ENCODE measurements around the gene AJM1.
"Not testable (repeated sequence)": the region's sequence is repeated elsewhere in the genome, so short reads cannot be mapped to it uniquely, and the experiment has no call there.

AJM1 gene

GRCh38 chr9:136837146-136837855 lies 5.0 kb upstream of the AJM1 start:
- H3K27me3 ChIP-seq (ENCODE audit: control insufficient read depth in 3 of 3, insufficient read depth in 3 of 3, low read depth in 1 of 3, low read length in 3 of 3): no peaks in the 10 kb centered on the region
- H4K8ac ChIP-seq (ENCODE audit: low read depth, low read length): no peak overlapping the region
- no peak overlapping the region for H2BK15ac ChIP-seq (ENCODE audit: low read length)
- no peak for DNase-seq (ENCODE audit: low spot score)
- H3K9ac ChIP-seq (ENCODE audit: low read depth, low read length, poor library complexity): no peak overlapping the region
- no CpG with 5 or more reads among the region's 27 CpGs for WGBS, 2 donors (ENCODE audit: extremely low coverage in 2 of 2, insufficient read length in 2 of 2, insufficient replicate concordance in 1 of 2)
- H4K91ac ChIP-seq (ENCODE audit: low read depth, low read length, poor library complexity): no peak overlapping the region
- H2BK12ac ChIP-seq (ENCODE audit: low read length): no peak overlapping the region
- H3K18ac ChIP-seq (ENCODE audit: low read length): peak overlapping the region; percentile 48
- no peak overlapping the region for H3K27ac ChIP-seq (replicated peaks; ENCODE audit: low read length)
- peak overlapping the region; percentile 80 for H3K23ac ChIP-seq (ENCODE audit: low read depth, low read length, poor library complexity)
- H3K79me1 ChIP-seq (ENCODE audit: low read depth, low read length): peaks cover 10% of the 10 kb centered on the region
- H3K4me2 ChIP-seq (ENCODE audit: insufficient read depth, low read length, poor library complexity, severe bottlenecking): no peak overlapping the region
- no peak overlapping the region for H3K4me3 ChIP-seq (ENCODE audit: low read length in 2 of 2)
- no peak overlapping the region for H3K14ac ChIP-seq (ENCODE audit: low read length)
- no peak overlapping the region for H2AFZ ChIP-seq (ENCODE audit: low read length)
- H3K4ac ChIP-seq (ENCODE audit: low read length): no peak overlapping the region
- no peaks in the 10 kb centered on the region for H3K9me3 ChIP-seq (replicated peaks in 1 of 2; ENCODE audit: control insufficient read depth in 2 of 2, insufficient read depth in 1 of 2, low read depth in 1 of 2, low read length in 2 of 2)
- H2BK5ac ChIP-seq (ENCODE audit: low read length): no peak overlapping the region
- peaks cover 23 to 25% of the 10 kb centered on the region in 2 donors for H3K4me1 ChIP-seq (ENCODE audit: control insufficient read depth in 2 of 2, insufficient read depth in 1 of 2, low read depth in 1 of 2, low read length in 2 of 2)
- H2BK120ac ChIP-seq (ENCODE audit: low read depth, low read length): no peak overlapping the region
- H2AK5ac ChIP-seq (ENCODE audit: low read depth, low read length): no peak overlapping the region
- peaks cover 19 to 69% of the 10 kb centered on the region in 2 donors for H3K36me3 ChIP-seq (replicated peaks in 1 of 2; ENCODE audit: control insufficient read depth in 2 of 2, insufficient read depth in 2 of 2, low read length in 2 of 2)

GRCh38 chr9:136837856-136838277 lies 4.4 kb upstream of the AJM1 start:
- H3K9me3 ChIP-seq (replicated peaks in 1 of 2; ENCODE audit: control insufficient read depth in 2 of 2, insufficient read depth in 1 of 2, low read depth in 1 of 2, low read length in 2 of 2); H3K4me2 ChIP-seq (ENCODE audit: insufficient read depth, low read length, poor library complexity, severe bottlenecking); H2BK15ac ChIP-seq (ENCODE audit: low read length); H3K4ac ChIP-seq (ENCODE audit: low read length); H2BK120ac ChIP-seq (ENCODE audit: low read depth, low read length); H2BK5ac ChIP-seq (ENCODE audit: low read length); H3K27ac ChIP-seq (replicated peaks; ENCODE audit: low read length); DNase-seq (ENCODE audit: low spot score); H2BK12ac ChIP-seq (ENCODE audit: low read length); H4K91ac ChIP-seq (ENCODE audit: low read depth, low read length, poor library complexity); H3K27me3 ChIP-seq (ENCODE audit: control insufficient read depth in 3 of 3, insufficient read depth in 3 of 3, low read depth in 1 of 3, low read length in 3 of 3); H2AK5ac ChIP-seq (ENCODE audit: low read depth, low read length); H2AFZ ChIP-seq (ENCODE audit: low read length); H3K14ac ChIP-seq (ENCODE audit: low read length); H4K8ac ChIP-seq (ENCODE audit: low read depth, low read length); H3K4me3 ChIP-seq (ENCODE audit: low read length in 2 of 2); H3K9ac ChIP-seq (ENCODE audit: low read depth, low read length, poor library complexity): not testable (repeated sequence)
- WGBS, 2 donors (ENCODE audit: extremely low coverage in 2 of 2, insufficient read length in 2 of 2, insufficient replicate concordance in 1 of 2): no CpG with 5 or more reads among the region's 15 CpGs
- Histone ChIP-seq H3K4me1 (ENCODE audit: control insufficient read depth in 2 of 2, insufficient read depth in 1 of 2, low read depth in 1 of 2, low read length in 2 of 2) (peaks cover 26% of the 10 kb centered on the region in 2 donors), H3K18ac (ENCODE audit: low read length) (peak overlapping the region; percentile 48), H3K79me1 (ENCODE audit: low read depth, low read length) (peaks cover 12% of the 10 kb centered on the region), H3K36me3 (replicated peaks in 1 of 2; ENCODE audit: control insufficient read depth in 2 of 2, insufficient read depth in 2 of 2, low read length in 2 of 2) (peaks cover 15 to 64% of the 10 kb centered on the region in 2 donors), H3K23ac (ENCODE audit: low read depth, low read length, poor library complexity) (peak overlapping the region; percentile 80)

GRCh38 chr9:136838314-136839228 lies 3.7 kb upstream of the AJM1 start:
- H4K8ac ChIP-seq (ENCODE audit: low read depth, low read length): peak overlapping the region; percentile 82
- H3K36me3 ChIP-seq (replicated peaks in 1 of 2; ENCODE audit: control insufficient read depth in 2 of 2, insufficient read depth in 2 of 2, low read length in 2 of 2): peaks cover 15 to 64% of the 10 kb centered on the region in 2 donors
- DNase-seq (ENCODE audit: low spot score): no peak
- H2BK12ac ChIP-seq (ENCODE audit: low read length): no peak overlapping the region
- no peak overlapping the region for H3K4me2 ChIP-seq (ENCODE audit: insufficient read depth, low read length, poor library complexity, severe bottlenecking)
- no peak overlapping the region for H2AFZ ChIP-seq (ENCODE audit: low read length)
- H3K4me1 ChIP-seq (ENCODE audit: control insufficient read depth in 2 of 2, insufficient read depth in 1 of 2, low read depth in 1 of 2, low read length in 2 of 2): peaks cover 26 to 28% of the 10 kb centered on the region in 2 donors
- H2BK5ac ChIP-seq (ENCODE audit: low read length): no peak overlapping the region
- peak overlapping the region; percentile 82 for H3K14ac ChIP-seq (ENCODE audit: low read length)
- no peak overlapping the region for H3K27ac ChIP-seq (replicated peaks; ENCODE audit: low read length)
- H3K79me1 ChIP-seq (ENCODE audit: low read depth, low read length): peaks cover 12% of the 10 kb centered on the region
- H3K9me3 ChIP-seq (replicated peaks in 1 of 2; ENCODE audit: control insufficient read depth in 2 of 2, insufficient read depth in 1 of 2, low read depth in 1 of 2, low read length in 2 of 2): no peaks in the 10 kb centered on the region
- H2BK15ac ChIP-seq (ENCODE audit: low read length): no peak overlapping the region
- H3K23ac ChIP-seq (ENCODE audit: low read depth, low read length, poor library complexity): peak overlapping the region; percentile 65
- H3K18ac ChIP-seq (ENCODE audit: low read length): peak overlapping the region; percentile 13
- H2BK120ac ChIP-seq (ENCODE audit: low read depth, low read length): no peak overlapping the region
- no peak overlapping the region for H4K91ac ChIP-seq (ENCODE audit: low read depth, low read length, poor library complexity)
- no peak overlapping the region for H3K9ac ChIP-seq (ENCODE audit: low read depth, low read length, poor library complexity)
- no peak overlapping the region for H3K4ac ChIP-seq (ENCODE audit: low read length)
- no CpG with 5 or more reads among the region's 29 CpGs for WGBS, 2 donors (ENCODE audit: extremely low coverage in 2 of 2, insufficient read length in 2 of 2, insufficient replicate concordance in 1 of 2)
- no peak overlapping the region for H3K4me3 ChIP-seq (ENCODE audit: low read length in 2 of 2)
- H3K27me3 ChIP-seq (ENCODE audit: control insufficient read depth in 3 of 3, insufficient read depth in 3 of 3, low read depth in 1 of 3, low read length in 3 of 3): no peaks in the 10 kb centered on the region
- peak overlapping the region; percentile 75 for H2AK5ac ChIP-seq (ENCODE audit: low read depth, low read length)

Measured in neuronal stem cell (in vitro differentiated cells).